Ascending aorta (tissue), 2 donors: Measurements from ENCODE around the gene RFC3. TPM values are rescaled to one million over a fixed set of nuclear protein-coding genes. Genes with fewer than 3 reads are reported as not detected.
A peak's percentile ranks its signal among the peaks of the same experiment; 100 is the strongest.
"Not testable (repeated sequence)": the region's sequence is repeated elsewhere in the genome, so short reads cannot be mapped to it uniquely, and the experiment has no call there.

ENCODE experiments used
- DNase-seq, 2 donors: peaks; one replicate each; pipeline ENCODE4 v3.0.0-alpha.2; 2019; ENCODE audit warnings: low spot score in 2 of 2
- H3K27ac ChIP-seq, 2 donors: fragments of 200-600 bp; sonication (generic); one replicate each; pipeline ENCODE4 v1.5.1; 2016 to 2017; ENCODE audit warnings: mild to moderate bottlenecking in 1 of 2
- H3K27me3 ChIP-seq: fragments of 200-600 bp; sonication (generic); one replicate; pipeline ENCODE4 v1.5.1; 2017
- H3K36me3 ChIP-seq, 2 donors: fragments of 200-600 bp; sonication (generic); one replicate each; pipeline ENCODE4 v1.5.1; 2016
- H3K4me1 ChIP-seq, 2 donors: fragments of 200-600 bp; sonication (generic); one replicate each; pipeline ENCODE4 v1.5.1; 2016 to 2017; ENCODE audit warnings: mild to moderate bottlenecking in 1 of 2
- H3K4me3 ChIP-seq, 2 donors: fragments of 200-600 bp; sonication (generic); one replicate each; pipeline ENCODE4 v1.5.1; 2016 to 2017; ENCODE audit warnings: mild to moderate bottlenecking in 1 of 2
- H3K9me3 ChIP-seq, 2 donors: fragments of 200-600 bp; sonication (generic); one replicate each; pipeline ENCODE4 v1.5.1; 2016
- intact Hi-C: fragments of 100-400 bp; cut with DNase I; formaldehyde crosslinking; loops from one replicate; pipeline ENCODE4 v1.15.1; 2023
- total RNA-seq: library from RNA; depleted of rRNA; stranded (reverse); fragments of >200 nt; gene quantifications from one replicate; pipeline ENCODE4 v1.1.0, GENCODE V29; 2016
- TF ChIP-seq, protein P1 (sequence below), 3 experiments: fragments of 200-600 bp in 2 of 3; fragments of 450-650 bp in 1 of 3; sonication (generic) in 2 of 3; IDR thresholded peaks; one replicate each; pipeline ENCODE4 v1.5.1; 2016 to 2019; ENCODE audit warnings: antibody characterized with exemption in 3 of 3, mild to moderate bottlenecking in 1 of 3, moderate library complexity in 1 of 3

The RFC3 gene
- total RNA-seq, 1 donor from 2014 or later, result 6.2 TPM

- H3K4me3 ChIP-seq, result no peak overlapping the region
- no peak for DNase-seq
- no peak overlapping the region for H3K27ac ChIP-seq
- H3K9me3 ChIP-seq, result no peaks in the 10 kb centered on the region
- no peaks in the 10 kb centered on the region for H3K27me3 ChIP-seq
- no peaks in the 10 kb centered on the region for H3K36me3 ChIP-seq
- TF ChIP-seq, protein P1, sequence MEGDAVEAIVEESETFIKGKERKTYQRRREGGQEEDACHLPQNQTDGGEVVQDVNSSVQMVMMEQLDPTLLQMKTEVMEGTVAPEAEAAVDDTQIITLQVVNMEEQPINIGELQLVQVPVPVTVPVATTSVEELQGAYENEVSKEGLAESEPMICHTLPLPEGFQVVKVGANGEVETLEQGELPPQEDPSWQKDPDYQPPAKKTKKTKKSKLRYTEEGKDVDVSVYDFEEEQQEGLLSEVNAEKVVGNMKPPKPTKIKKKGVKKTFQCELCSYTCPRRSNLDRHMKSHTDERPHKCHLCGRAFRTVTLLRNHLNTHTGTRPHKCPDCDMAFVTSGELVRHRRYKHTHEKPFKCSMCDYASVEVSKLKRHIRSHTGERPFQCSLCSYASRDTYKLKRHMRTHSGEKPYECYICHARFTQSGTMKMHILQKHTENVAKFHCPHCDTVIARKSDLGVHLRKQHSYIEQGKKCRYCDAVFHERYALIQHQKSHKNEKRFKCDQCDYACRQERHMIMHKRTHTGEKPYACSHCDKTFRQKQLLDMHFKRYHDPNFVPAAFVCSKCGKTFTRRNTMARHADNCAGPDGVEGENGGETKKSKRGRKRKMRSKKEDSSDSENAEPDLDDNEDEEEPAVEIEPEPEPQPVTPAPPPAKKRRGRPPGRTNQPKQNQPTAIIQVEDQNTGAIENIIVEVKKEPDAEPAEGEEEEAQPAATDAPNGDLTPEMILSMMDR (IDR thresholded peaks at IDR 0.05), result no peak
- intact Hi-C loops, result no loop called here
- no peaks in the 10 kb centered on the region for H3K4me1 ChIP-seq
These were observed 35.3 kb upstream of the RFC3 start for GRCh38 chr13:33782631-33783030.

GRCh38 chr13:33783212-33783611 lies 34.7 kb upstream of the RFC3 start:
- H3K4me3 ChIP-seq, H3K27ac ChIP-seq, H3K9me3 ChIP-seq, intact Hi-C loops, DNase-seq, H3K27me3 ChIP-seq, H3K4me1 ChIP-seq, H3K36me3 ChIP-seq: not testable (repeated sequence)

DNA sequence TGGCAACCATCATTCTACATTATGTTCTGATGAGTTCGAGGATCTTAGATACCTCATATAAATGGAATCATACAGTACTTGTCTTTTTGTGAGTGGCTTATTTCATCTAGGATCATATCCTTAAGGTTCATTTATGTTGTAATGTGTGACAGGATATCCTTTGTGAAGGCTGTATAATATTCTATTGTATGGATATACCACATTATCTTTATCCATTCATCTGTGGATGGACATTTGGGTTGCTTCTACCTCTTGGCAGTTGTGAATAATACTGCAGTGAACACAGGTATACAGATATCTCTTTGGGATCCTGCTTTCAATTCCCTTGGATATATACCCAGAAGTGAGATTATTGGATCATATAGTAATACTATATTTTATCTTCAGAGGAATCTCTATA lies 33.2 kb upstream of the RFC3 start:
- Histone ChIP-seq H3K27me3 (no peaks in the 10 kb centered on the region), H3K27ac (no peak overlapping the region), H3K4me3 (no peak overlapping the region), H3K4me1 (no peaks in the 10 kb centered on the region), H3K36me3 (no peaks in the 10 kb centered on the region), H3K9me3 (no peaks in the 10 kb centered on the region)
- intact Hi-C loops, result no loop called here
- TF ChIP-seq, protein P1 (IDR thresholded peaks at IDR 0.05), result no peak
- DNase-seq, result no peak

- H3K36me3 ChIP-seq, result no peaks in the 10 kb centered on the region
- H3K4me1 ChIP-seq, result no peaks in the 10 kb centered on the region
- DNase-seq, result no peak
- H3K9me3 ChIP-seq, result no peaks in the 10 kb centered on the region
- TF ChIP-seq, protein P1 (IDR thresholded peaks at IDR 0.05), result no peak
- H3K4me3 ChIP-seq, result no peak overlapping the region
- intact Hi-C loops, result no loop called here
- H3K27ac ChIP-seq, result no peak overlapping the region
- no peaks in the 10 kb centered on the region for H3K27me3 ChIP-seq
These were observed 32.6 kb upstream of the RFC3 start for GRCh38 chr13:33785384-33785783.

DNA sequence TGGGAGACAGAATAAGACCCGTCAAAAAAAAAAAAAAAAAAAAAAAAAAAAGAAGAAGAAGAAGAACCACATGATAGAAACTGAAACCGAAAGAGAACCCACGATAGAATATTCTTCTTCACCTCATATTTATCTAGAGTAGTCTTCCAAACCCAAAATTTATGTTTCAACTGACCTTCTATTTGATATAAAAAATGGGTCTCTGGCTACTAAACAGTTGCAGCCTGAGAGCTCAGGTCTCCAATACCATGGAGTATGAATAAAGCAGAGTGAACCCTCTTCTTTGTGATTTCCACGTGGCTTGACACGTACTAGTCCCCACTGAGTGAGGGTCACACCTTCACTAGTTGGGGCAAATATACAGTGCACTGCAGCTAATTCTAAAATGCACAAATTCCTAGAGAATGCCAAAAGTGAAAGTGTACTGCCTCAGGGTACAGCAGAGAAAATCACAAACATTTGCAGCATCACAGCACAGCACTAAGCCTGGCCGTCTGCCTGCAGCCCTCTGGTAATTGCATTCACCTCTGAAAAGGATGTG lies 30.8 kb upstream of the RFC3 start:
- Histone ChIP-seq H3K9me3 (peaks cover 0 to 6% of the 10 kb centered on the region in 2 donors), H3K27ac (no peak overlapping the region), H3K4me1 (no peaks in the 10 kb centered on the region), H3K27me3 (no peaks in the 10 kb centered on the region), H3K4me3 (peak overlapping the region; percentile 45 to 46), H3K36me3 (no peaks in the 10 kb centered on the region)
- TF ChIP-seq, protein P1 (IDR thresholded peaks at IDR 0.05), result no peak
- intact Hi-C loops, result no loop called here
- no peak for DNase-seq

GRCh38 chr13:33789066-33789606 lies 28.8 kb upstream of the RFC3 start:
- no peak for DNase-seq
- Histone ChIP-seq H3K27ac (no peak overlapping the region), H3K27me3 (no peaks in the 10 kb centered on the region), H3K4me3 (no peak overlapping the region), H3K9me3 (peaks cover 0 to 6% of the 10 kb centered on the region in 2 donors), H3K4me1 (no peaks in the 10 kb centered on the region), H3K36me3 (no peaks in the 10 kb centered on the region)
- intact Hi-C loops, result no loop called here
- TF ChIP-seq, protein P1 (IDR thresholded peaks at IDR 0.05), result no peak
